HG03097 (cell line): ENCODE results near the gene CALCOCO2.
"Not testable (repeated sequence)": the region's sequence is repeated elsewhere in the genome, so short reads cannot be mapped to it uniquely, and the experiment has no call there.

Experiments used
- ATAC-seq: cut with Tn5 transposase; IDR thresholded peaks from one replicate; pipeline ENCODE4 v1.9.1; 2021; ENCODE audit not compliant: unreplicated experiment, low FRiP score

CALCOCO2 gene

DNA sequence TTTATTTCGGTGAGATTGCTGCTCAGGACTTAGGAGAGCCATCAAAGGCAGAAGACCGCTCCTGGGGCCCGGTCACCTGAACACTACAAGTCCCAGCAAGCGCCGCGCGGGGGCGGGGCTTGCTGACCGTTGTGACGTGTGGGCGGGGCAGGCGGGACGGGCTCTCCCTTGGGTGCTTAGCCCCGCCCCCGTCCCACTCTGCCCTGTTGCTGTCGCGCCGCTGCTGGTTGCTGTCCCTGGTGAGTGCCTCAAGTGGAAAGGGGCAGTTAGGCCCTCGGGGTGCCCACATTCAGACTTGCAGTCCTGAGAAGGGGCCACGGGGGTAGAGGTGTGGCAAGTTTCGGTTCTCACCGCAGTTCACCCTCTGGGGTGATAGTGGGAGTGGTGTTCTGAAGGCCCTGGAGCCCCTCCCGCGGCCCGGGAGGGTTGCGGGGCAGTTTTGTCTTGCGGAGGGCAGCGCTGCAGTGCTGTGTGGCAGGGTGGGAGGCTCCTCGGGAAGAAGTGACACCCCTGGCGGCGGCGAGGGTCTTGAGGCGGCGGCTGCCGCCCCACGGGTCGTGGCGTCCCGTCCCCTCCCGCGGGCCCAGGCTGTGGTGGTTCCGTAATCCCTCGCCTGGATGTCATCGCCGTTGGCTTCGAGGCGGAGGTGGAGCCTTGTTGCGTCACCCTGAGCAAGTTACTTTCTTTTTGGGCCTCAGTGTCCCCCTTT is at the start of gene CALCOCO2:
Gene CALCOCO2 (plus strand): TSS at position 196 of the 709 bp plus-strand sequence. CDS start 10,673 bp downstream, outside the sequence.
- ATAC-seq: peak; percentile 77

DNA sequence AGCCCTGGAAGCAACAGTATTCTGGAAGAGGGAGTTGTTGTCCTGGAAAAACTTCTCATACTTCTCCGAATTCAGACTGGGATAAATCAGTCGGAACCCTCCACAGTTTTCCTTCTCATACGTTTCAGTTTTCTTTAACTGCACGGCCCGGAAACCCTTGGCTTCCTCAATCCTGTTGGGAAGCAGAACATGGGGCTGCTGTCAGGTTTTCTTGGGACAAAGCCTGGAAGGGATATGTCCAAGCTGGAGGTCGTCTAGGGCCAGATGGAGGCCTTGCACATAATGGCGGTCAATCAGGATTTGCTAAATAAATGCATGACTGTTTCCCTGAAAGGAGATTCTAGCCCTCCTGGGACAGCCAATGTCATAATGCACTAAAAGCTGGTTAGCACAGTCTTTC is 43.0 kb upstream of the CALCOCO2 start:
- ATAC-seq: no peak

DNA sequence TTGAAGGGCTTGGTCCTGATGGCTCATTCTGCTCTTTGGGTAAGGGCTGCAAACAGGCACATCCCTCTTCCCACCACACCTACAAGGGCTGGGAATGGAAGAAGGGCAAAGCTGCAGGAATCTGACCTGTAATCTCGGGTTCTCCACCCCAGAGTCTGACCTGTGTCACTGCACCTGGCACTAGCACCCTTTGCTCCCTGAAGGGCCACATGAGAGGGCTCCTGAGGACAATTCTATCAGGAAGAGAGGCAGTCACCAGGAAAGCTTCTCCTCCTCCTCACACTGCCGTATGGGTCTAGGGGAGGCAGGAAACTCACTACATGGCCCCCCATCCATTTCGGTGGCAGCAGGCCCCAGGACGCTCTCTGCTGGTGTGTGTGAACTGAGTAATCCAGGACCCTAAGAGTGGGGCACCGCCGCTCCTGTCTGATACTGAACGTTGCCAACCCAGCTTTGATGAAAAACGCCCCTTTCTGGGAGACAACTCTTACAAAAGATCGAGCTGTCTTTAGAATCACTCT is 40.2 kb upstream of the CALCOCO2 start:
- ATAC-seq: no peak

DNA sequence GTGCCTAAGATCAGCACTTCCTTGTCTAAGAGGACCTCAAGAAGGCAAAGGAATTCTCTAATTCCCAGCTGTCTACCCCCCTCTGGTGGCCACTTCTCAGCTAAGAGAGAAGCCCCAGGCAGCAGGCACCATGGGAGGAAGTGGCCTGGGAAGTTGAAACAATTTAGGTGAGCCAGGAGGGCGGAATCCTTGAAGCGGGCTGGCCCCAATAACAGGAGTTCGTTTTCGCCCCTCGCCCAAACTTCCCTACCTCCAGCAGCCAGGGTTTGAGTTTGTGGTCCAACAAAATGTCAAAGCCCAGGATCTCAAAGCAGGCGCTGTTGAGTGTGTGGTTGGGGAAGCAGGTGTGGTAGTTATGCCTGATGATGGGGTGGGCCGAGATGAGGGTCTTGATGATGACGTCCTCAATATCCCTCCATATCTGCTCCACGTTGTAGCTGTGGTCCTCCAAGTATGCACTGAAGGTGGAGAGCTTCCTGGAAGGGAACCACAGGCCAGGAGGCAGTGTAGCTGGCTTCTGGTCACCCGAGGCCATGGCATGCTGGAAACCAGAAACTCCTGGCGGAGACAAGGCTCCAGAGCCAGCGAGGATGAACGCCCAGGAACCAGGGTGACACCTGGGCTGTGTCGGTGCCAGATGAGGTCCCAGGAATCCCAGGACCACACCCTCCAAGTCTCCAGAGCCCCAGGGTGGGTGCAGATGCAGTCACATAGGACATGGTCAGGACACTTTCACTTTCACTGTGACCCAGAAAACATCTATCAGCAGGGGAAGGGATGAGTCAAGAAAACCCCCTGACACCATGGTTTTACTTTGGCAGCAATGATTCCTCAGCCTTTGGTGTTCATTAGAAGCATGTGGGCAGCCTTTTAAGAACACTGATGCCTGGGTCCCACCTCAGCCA is 39.5 kb upstream of the CALCOCO2 start:
- ATAC-seq: no peak

- no peak for ATAC-seq
These were observed 38.6 kb upstream of the CALCOCO2 start for GRCh38 chr17:48792033-48792798.

DNA sequence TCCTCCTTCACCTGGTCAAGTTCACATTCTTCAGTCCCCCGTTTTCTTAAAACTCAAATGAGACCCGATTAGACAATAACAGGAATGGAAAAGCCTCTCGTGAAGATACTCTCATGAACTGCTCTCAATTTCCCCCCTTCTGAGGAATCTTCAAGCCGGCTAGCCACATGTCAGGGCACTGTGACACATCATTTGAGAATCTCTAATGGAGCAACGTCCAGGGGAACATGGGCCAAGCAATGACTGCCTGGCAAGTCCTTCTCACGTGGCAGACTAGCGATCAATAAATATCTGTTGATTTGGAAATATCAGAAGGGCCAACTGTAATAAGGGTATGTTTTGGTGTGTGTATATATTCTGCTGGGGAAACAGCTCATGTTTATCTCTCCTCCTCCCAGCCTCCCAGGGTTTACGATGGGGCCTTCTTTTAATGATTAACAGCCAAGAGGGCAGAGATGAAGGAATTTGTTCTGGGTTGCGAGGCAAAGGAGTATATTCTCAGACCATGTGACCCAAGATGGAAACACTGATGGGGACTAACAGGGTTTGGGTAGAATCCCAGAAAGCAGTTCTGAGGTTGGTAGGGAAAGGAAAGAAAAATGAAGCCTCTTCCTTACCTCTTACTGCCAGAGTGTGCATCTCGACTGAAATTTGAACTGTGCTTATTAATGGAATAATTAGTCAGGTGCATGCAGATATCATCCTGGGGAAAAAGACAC is 35.2 kb upstream of the CALCOCO2 start:
- no peak for ATAC-seq

GRCh38 chr17:48796163-48796522 is 34.7 kb upstream of the CALCOCO2 start:
- ATAC-seq: not testable (repeated sequence)

GRCh38 chr17:48799069-48799723 is 31.6 kb upstream of the CALCOCO2 start:
- no peak for ATAC-seq

DNA sequence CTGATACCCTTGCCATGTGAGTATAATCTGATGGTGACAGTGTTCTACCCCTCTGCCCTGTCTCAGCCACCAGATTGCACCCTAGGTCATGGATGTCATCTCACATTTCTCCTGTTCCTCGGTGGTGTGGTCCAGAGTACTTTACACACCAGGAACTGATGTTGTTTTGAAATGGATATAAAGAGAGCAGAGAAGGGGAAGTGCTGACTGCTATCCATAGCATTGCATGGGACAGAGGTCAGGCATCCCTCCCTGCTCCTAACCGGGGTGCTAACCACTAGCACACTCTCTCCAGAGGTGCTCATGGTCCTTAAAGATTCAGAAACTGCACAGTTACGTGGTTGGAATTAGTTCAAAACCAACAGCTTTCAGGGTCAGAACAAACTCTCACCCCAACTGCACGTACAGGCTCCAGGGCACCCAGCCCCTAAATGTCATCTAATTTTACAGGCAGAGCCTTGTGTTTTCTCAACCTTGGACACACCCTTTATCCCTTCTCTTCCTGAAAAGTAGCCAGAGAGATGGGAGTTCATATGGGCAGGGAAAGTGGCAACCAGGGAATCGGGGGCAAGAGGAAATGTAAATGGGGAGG is 30.1 kb upstream of the CALCOCO2 start:
- no peak for ATAC-seq

DNA sequence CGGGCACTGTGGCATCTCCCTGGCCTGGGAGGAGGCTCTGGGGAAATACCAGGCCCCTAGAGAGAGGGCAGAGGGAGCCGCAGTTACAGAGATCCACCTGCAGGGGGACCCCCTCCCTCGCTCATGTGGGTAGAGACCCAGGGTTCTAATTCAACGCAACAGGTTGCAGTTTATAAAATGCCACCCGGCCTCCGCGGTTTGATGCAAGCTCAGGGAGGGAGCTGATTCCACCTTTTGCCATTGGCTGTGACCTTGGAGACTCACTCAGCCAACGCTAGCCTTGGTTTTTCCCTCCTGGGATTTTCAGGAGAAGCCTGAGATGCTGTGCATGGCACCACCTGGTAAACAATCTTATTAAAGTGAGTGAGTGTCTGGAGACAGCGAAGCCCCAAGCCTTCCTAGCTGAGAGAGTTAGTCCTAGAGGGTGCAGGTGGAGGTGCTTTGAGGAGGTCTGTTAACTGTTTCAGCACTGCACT is 25.9 kb upstream of the CALCOCO2 start:
- ATAC-seq: no peak

GRCh38 chr17:48809182-48809581 is 21.7 kb upstream of the CALCOCO2 start:
- no peak for ATAC-seq

DNA sequence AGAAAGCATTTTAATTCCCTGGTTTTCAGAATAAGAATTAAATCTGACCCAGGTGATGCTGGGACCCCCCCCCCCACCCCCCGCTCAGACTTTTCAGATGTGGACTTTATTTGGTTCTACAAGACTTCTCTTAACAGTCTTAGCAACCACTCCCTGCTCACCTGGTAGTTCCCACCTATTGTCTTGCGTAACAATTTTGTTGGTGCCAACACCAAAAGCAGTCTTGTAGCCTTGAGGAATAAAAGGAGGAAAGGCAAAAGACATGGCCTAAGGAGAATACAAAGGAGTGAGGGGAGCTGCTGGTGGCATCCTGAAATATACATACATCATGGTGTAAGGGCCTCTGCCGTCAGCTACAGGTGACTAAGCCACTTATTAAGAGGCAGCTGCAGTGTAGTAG is 18.8 kb upstream of the CALCOCO2 start:
- no peak for ATAC-seq

- ATAC-seq: no peak
These were observed 16.3 kb upstream of the CALCOCO2 start for GRCh38 chr17:48814504-48814903.

GRCh38 chr17:48815311-48815710 is 15.5 kb upstream of the CALCOCO2 start:
- ATAC-seq: no peak

GRCh38 chr17:48816438-48816773 is 14.4 kb upstream of the CALCOCO2 start:
- no peak for ATAC-seq

- no peak for ATAC-seq
These were observed 13.9 kb upstream of the CALCOCO2 start, which contains the start of gene TTLL6 for GRCh38 chr17:48816774-48817590. TTLL6 (minus strand) TSS chr17:48817229; CDS start chr17:48817072, 157 bp downstream.

- ATAC-seq: no peak
These were observed 12.4 kb upstream of the CALCOCO2 start for GRCh38 chr17:48818361-48818841.

DNA sequence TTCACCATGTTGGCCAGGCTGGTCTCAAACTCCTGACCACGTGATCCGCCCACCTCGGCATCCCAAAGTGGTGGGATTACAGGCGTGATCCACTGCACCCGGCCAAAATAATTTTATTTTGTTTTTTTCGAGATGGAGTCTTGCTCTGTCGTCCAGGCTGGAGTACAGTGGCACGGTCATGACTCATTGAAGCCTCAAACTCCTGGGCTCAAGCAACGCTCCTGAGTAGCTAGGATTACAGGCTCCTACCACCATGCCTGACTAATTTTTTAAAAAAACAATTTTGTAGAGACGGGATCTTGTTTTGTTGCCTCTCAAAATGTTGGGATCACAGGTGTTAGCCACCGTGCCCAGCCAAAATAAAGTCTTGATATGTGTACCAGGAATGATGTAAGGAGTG is 11.4 kb upstream of the CALCOCO2 start:
- no peak for ATAC-seq
